Panc1 (cell line): ENCODE measurements around the gene PTPN1. TPM values are rescaled to one million over a fixed set of nuclear protein-coding genes. Genes with fewer than 3 reads are reported as not detected.

ENCODE experiments used
- ATAC-seq: fragments of 200-7000 bp; cut with Tn5 transposase; 2 replicates; pipeline ENCODE4 v1.9.1; 2020; ENCODE audit warnings: mild to moderate bottlenecking, moderate library complexity
- BruUV-seq: library from RNA; stranded (reverse); fragments of 400-500 nt; replicated peaks from 2 replicates; lab custom pipeline; 2021; lab: Mats Ljungman, UMichigan
- CTCF ChIA-PET: fragments of 300-600 bp; sonication (Branson Sonifier 250); formaldehyde crosslinking; loops from one replicate; lab custom pipeline; 2022; ENCODE audit warnings: antibody characterized with exemption; lab: Charles Lee
- POLR2A ChIA-PET: fragments of 300-600 bp; sonication (Branson Sonifier 250); formaldehyde crosslinking; loops from one replicate; lab custom pipeline; 2022; ENCODE audit warnings: antibody characterized with exemption; lab: Charles Lee
- DNase-seq: peaks from one replicate; pipeline ENCODE4 v3.0.0-alpha.2; 2010; ENCODE audit warnings: low read depth, low spot score
- H3K27ac ChIP-seq: 2 replicates; pipeline ENCODE4 v1.5.1; 2011; ENCODE audit warnings: mild to moderate bottlenecking, low read length, inconsistent platforms
- H3K27me3 ChIP-seq: fragments of 200-500 bp; sonication (Bioruptor generic); 2 replicates; pipeline ENCODE4 v1.6.0; 2014; ENCODE audit warnings: low read length, inconsistent platforms; ENCODE audit not compliant: control insufficient read depth, insufficient read depth
- H3K36me3 ChIP-seq: fragments of 200-500 bp; sonication (Bioruptor generic); 2 replicates; pipeline ENCODE4 v1.5.1; 2014; ENCODE audit warnings: inconsistent platforms, mild to moderate bottlenecking, low read length, moderate library complexity; ENCODE audit not compliant: control insufficient read depth, insufficient read depth
- H3K4me1 ChIP-seq: 2 replicates; pipeline ENCODE4 v1.5.1; 2011; ENCODE audit warnings: inconsistent platforms, mild to moderate bottlenecking, low read length, moderate library complexity; ENCODE audit not compliant: control insufficient read depth, insufficient read depth
- H3K4me3 ChIP-seq, 2 experiments: 2 replicates each; pipeline ENCODE4 v1.5.1; 2011 to 2012; ENCODE audit warnings: low read depth in 2 of 2, low read length in 2 of 2, mild to moderate bottlenecking in 2 of 2, inconsistent platforms in 1 of 2, moderate library complexity in 1 of 2
- H3K9me3 ChIP-seq: fragments of 200-500 bp; sonication (Bioruptor generic); 2 replicates; pipeline ENCODE4 v1.5.1; 2014; ENCODE audit warnings: low read depth, mild to moderate bottlenecking, inconsistent platforms, low read length, moderate library complexity; ENCODE audit not compliant: control insufficient read depth, insufficient read depth
- CTCF ChIP-seq: fragments of 450-650 bp; IDR thresholded peaks from 2 replicates; pipeline ENCODE4 v1.5.1; 2017; ENCODE audit warnings: mild to moderate bottlenecking
- POLR2AphosphoS5 ChIP-seq: IDR thresholded peaks from 2 replicates; pipeline ENCODE4 v1.6.1; 2012; ENCODE audit warnings: mild to moderate bottlenecking, low read depth, low read length, moderate library complexity
- REST ChIP-seq, 2 experiments: IDR thresholded peaks; 2 replicates each; pipeline ENCODE4 v1.6.1; 2011 to 2012; ENCODE audit warnings: low read depth in 2 of 2, control low read depth in 1 of 2, low read length in 1 of 2, mild to moderate bottlenecking in 1 of 2, moderate library complexity in 1 of 2; ENCODE audit not compliant: insufficient read depth in 1 of 2
- SIN3A ChIP-seq: IDR thresholded peaks from 2 replicates; pipeline ENCODE4 v1.6.1; 2012; ENCODE audit warnings: low read depth, mild to moderate bottlenecking, low read length, moderate library complexity, borderline replicate concordance; ENCODE audit not compliant: insufficient read depth
- TCF7L2 ChIP-seq: IDR thresholded peaks from 2 replicates; pipeline ENCODE4 v1.6.1; 2011; ENCODE audit warnings: mild to moderate bottlenecking, low read depth, low read length, inconsistent platforms
- in situ Hi-C: cut with HindIII; loops from 2 replicates; pipeline ENCODE4 v1.10.0; 2016; ENCODE audit warnings: low sequenced_read_pairs, low pct_unique_long_range_greater_than_20kb
- intact Hi-C: fragments of 100-400 bp; cut with micrococcal nuclease; formaldehyde crosslinking; loops from one replicate; pipeline ENCODE4 v1.10.0; 2022; ENCODE audit not compliant: unreplicated experiment
- total RNA-seq: library from RNA; stranded (reverse); gene quantifications from one replicate; pipeline ENCODE4 v1.2.1, GENCODE V29; 2021; ENCODE audit not compliant: unreplicated experiment

Gene PTPN1
- total RNA-seq, 1 experiment from 2014 or later, result 42.2 TPM

GRCh38 chr20:50477239-50477872 lies 32.8 kb upstream of the PTPN1 start:
- intact Hi-C loops, result no loop called here

More at GRCh38 chr20:50477239-50477872, 32.8 kb upstream of the PTPN1 start:
- BruUV-seq, result no TSS peak
- Histone ChIP-seq H3K27me3 (no peaks in the 10 kb centered on the region), H3K36me3 (no peaks in the 10 kb centered on the region), H3K4me1 (peaks cover 7% of the 10 kb centered on the region; the same call in 1 of the 2 replicates), H3K9me3 (no peaks in the 10 kb centered on the region), H3K4me3 (no peak overlapping the region), H3K27ac (no peak overlapping the region)
- DNase-seq, result no peak
- in situ Hi-C loops, result no loop called here
- ChIA-PET POLR2A (no interaction called here), CTCF (no interaction called here)
- TF ChIP-seq REST (IDR thresholded peaks at IDR 0.05; ENCODE audit: insufficient read depth in 1 of 2, low read depth in 2 of 2, low read length in 1 of 2) (no peak), POLR2AphosphoS5 (no peak), CTCF (no peak; the same call in 1 of the 2 replicates), SIN3A (no peak), TCF7L2 (no peak)
- ATAC-seq, result no peak
